Endothelial cell of umbilical vein (primary cell): ENCODE measurements around the gene RMRP. TPM values are rescaled to one million over a fixed set of nuclear protein-coding genes. Genes with fewer than 3 reads are reported as not detected.

ENCODE experiments used
- BruUV-seq: library from RNA; stranded (reverse); fragments of 400-500 nt; replicated peaks from 2 replicates; lab custom pipeline; 2021; lab: Mats Ljungman, UMichigan
- CTCF ChIA-PET: fragments of 300-600, 350-600 bp; sonication (Branson Sonifier 250); formaldehyde crosslinking; loops from one replicate; lab custom pipeline; 2021; ENCODE audit warnings: antibody characterized with exemption, inconsistent platforms; lab: Charles Lee
- POLR2A ChIA-PET: fragments of 300-600, 350-600 bp; sonication (Branson Sonifier 250); formaldehyde crosslinking; loops from one replicate; lab custom pipeline; 2021; ENCODE audit warnings: antibody characterized with exemption, inconsistent platforms; lab: Charles Lee
- DNase-seq: peaks from one replicate; pipeline ENCODE4 v3.0.0-alpha.2; 2011; ENCODE audit warnings: low read depth, low spot score
- FAIRE-seq: peaks from 2 replicates; lab custom pipeline; 2011; peaks lifted over from hg19 to GRCh38; lab: Jason Lieb, UNC
- H2AFZ ChIP-seq: 2 replicates; pipeline ENCODE4 v1.6.0; 2012; ENCODE audit warnings: low read depth, low read length, control low read depth, inconsistent platforms
- H3K27ac ChIP-seq: 2 replicates; pipeline ENCODE4 v1.5.1; 2011; ENCODE audit warnings: low read depth, mild to moderate bottlenecking, control low read depth, low read length, moderate library complexity; ENCODE audit not compliant: insufficient read depth
- H3K27me3 ChIP-seq, 2 experiments: 2 replicates each; pipeline versions ENCODE4 v1.6.0 to v1.6.1; 2011; ENCODE audit warnings: low read length in 2 of 2, mixed read lengths in 1 of 2; ENCODE audit not compliant: control insufficient read depth in 2 of 2, insufficient read depth in 2 of 2
- H3K36me3 ChIP-seq, 2 experiments: 2 replicates in 1 of 2; 3 replicates in 1 of 2; pipeline ENCODE4 v1.5.1; 2011; ENCODE audit warnings: low read length in 2 of 2, mild to moderate bottlenecking in 1 of 2, moderate library complexity in 1 of 2; ENCODE audit not compliant: control insufficient read depth in 2 of 2, insufficient read depth in 2 of 2; ENCODE audit errors: extremely low read depth in 1 of 2
- H3K4me1 ChIP-seq: 3 replicates; pipeline ENCODE4 v1.5.1; 2011; ENCODE audit warnings: mild to moderate bottlenecking, low read length; ENCODE audit not compliant: control insufficient read depth, insufficient read depth; ENCODE audit errors: extremely low read depth
- H3K4me2 ChIP-seq: 2 replicates; pipeline ENCODE4 v1.6.1; 2011; ENCODE audit warnings: low read length, control low read depth, mixed read lengths; ENCODE audit not compliant: insufficient read depth
- H3K4me3 ChIP-seq, 3 experiments: fragments of 200-600 bp in 1 of 3; sonication (generic), shearing (Covaris generic) in 1 of 3; replicated peaks in 1 of 3; 2 replicates each; pipeline ENCODE4 v1.5.1; 2011 to 2016; ENCODE audit warnings: control low read depth in 3 of 3, low read length in 3 of 3, mild to moderate bottlenecking in 2 of 3, inconsistent platforms in 1 of 3, low read depth in 1 of 3, moderate library complexity in 1 of 3; ENCODE audit not compliant: insufficient read depth in 1 of 3
- H3K79me2 ChIP-seq: 2 replicates; pipeline ENCODE4 v1.6.0; 2012; ENCODE audit warnings: low read length, inconsistent platforms; ENCODE audit not compliant: control insufficient read depth, insufficient read depth
- H3K9ac ChIP-seq: replicated peaks from 2 replicates; pipeline ENCODE3; 2011; ENCODE audit warnings: low read length, control low read depth; ENCODE audit not compliant: insufficient read depth; ENCODE audit errors: extremely low read depth
- H3K9me1 ChIP-seq: replicated peaks from 3 replicates; pipeline ENCODE4 v1.6.0; 2011; ENCODE audit warnings: mild to moderate bottlenecking, low read length; ENCODE audit not compliant: control insufficient read depth, insufficient read depth; ENCODE audit errors: extremely low read depth
- H3K9me3 ChIP-seq: replicated peaks from 2 replicates; pipeline ENCODE4 v1.5.1; 2012; ENCODE audit warnings: low read length, inconsistent platforms; ENCODE audit not compliant: control insufficient read depth, insufficient read depth
- H4K20me1 ChIP-seq: replicated peaks from 2 replicates; pipeline ENCODE3; 2011; ENCODE audit warnings: mild to moderate bottlenecking, low read length; ENCODE audit not compliant: control insufficient read depth, insufficient read depth; ENCODE audit errors: extremely low read depth
- CTCF ChIP-seq, 2 donors: IDR thresholded peaks; 1 replicate in 1 of 2; 2 replicates in 1 of 2; pipeline ENCODE4 v1.5.1; 2011; ENCODE audit warnings: low read length in 2 of 2, mild to moderate bottlenecking in 2 of 2, moderate library complexity in 2 of 2, control low read depth in 1 of 2, inconsistent platforms in 1 of 2, low read depth in 1 of 2; ENCODE audit not compliant: insufficient read depth in 1 of 2; ENCODE audit errors: extremely low read depth in 1 of 2
- FOS ChIP-seq: IDR thresholded peaks from 2 replicates; pipeline ENCODE4 v1.6.1; 2011; ENCODE audit warnings: mild to moderate bottlenecking, low read length, moderate library complexity, borderline replicate concordance; ENCODE audit not compliant: insufficient read depth
- MAX ChIP-seq: IDR thresholded peaks from 2 replicates; pipeline ENCODE4 v1.6.1; 2011; ENCODE audit not compliant: insufficient read depth, insufficient read length
- POLR2A ChIP-seq: IDR thresholded peaks from 2 replicates; pipeline ENCODE4 v1.6.1; 2012; ENCODE audit warnings: low read depth, mild to moderate bottlenecking, control low read depth, low read length
- POLR2AphosphoS5 ChIP-seq: IDR thresholded peaks from 2 replicates; pipeline ENCODE4 v1.6.1; 2012; ENCODE audit warnings: low read depth, mild to moderate bottlenecking, control low read depth, low read length, moderate library complexity; ENCODE audit not compliant: insufficient read depth
- dilution Hi-C: fragments of 300-500 bp; cut with MboI; formaldehyde crosslinking; loops from one replicate; pipeline ENCODE4 v1.15.0; 2019; ENCODE audit warnings: low sequenced_read_pairs; ENCODE audit not compliant: extremely low pct_ligation_motif_present
- intact Hi-C: fragments of 100-400 bp; cut with micrococcal nuclease; formaldehyde crosslinking; loops from one replicate; pipeline ENCODE4 v1.10.0; 2022
- polyA plus RNA-seq, 4 experiments: library from polyadenylated mRNA; depleted of rRNA in 3 of 4; stranded (reverse) in 3 of 4; unstranded in 1 of 4; fragments of >200 nt; gene quantifications; 2 replicates each; pipeline versions ENCODE4 v1.2.1 to v1.2.3, GENCODE V29; 2011 to 2012; ENCODE audit warnings: missing spikeins in 1 of 4
- total RNA-seq: library from RNA; stranded (reverse); gene quantifications from 2 replicates; pipeline ENCODE4 v1.2.3, GENCODE V29; 2021

RMRP gene
- total and polyA plus RNA-seq, 2 donors (not counting 3 experiments of a cell fraction or from before 2014, with no cell fraction given) = 19,118 TPM; not detected in 1

DNA sequence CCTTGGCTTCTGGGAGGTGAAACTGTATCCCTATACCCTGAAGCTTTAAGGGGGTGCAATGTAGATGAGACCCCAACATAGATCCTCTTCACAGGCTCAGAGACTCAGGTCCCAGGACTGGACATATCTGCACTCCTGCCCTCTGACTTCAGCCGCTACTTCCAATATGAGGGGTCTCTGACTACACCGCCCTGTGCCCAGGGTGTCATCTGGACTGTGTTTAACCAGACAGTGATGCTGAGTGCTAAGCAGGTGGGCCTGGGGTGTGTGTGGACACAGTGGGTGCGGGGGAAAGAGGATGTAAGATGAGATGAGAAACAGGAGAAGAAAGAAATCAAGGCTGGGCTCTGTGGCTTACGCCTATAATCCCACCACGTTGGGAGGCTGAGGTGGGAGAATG is 21.3 kb upstream of the RMRP start:
- Histone ChIP-seq H3K9me1 (no peaks in the 10 kb centered on the region), H2AFZ (no peak overlapping the region), H3K27me3 (peaks cover 3 to 8% of the 10 kb centered on the region in 2 experiments), H4K20me1 (no peaks in the 10 kb centered on the region), H3K79me2 (no peaks in the 10 kb centered on the region), H3K4me1 (peaks cover 5% of the 10 kb centered on the region), H3K4me2 (no peak overlapping the region), H3K9me3 (no peaks in the 10 kb centered on the region), H3K36me3 (peaks cover 2 to 13% of the 10 kb centered on the region in 2 experiments), H3K4me3 (no peak overlapping the region), H3K9ac (no peak overlapping the region), H3K27ac (no peak overlapping the region)
- intact Hi-C loops (no loop called here), dilution Hi-C loops (no loop called here)
- no peak for TF ChIP-seq CTCF (IDR thresholded peaks at IDR 0.05; ENCODE audit: extremely low read depth in 1 of 2, insufficient read depth in 1 of 2, low read depth in 1 of 2, low read length in 2 of 2)
- no peak for TF ChIP-seq MAX
- TF ChIP-seq POLR2AphosphoS5 = no peak
- no peak for TF ChIP-seq POLR2A
- TF ChIP-seq FOS = no peak
- POLR2A ChIA-PET = interaction anchor here (0.6 kb wide), 1 partner anchor 62 kb away, joined by 3 read pairs; no protein-coding TSS in a partner anchor
- no TSS peak for BruUV-seq
- CTCF ChIA-PET = interaction anchor here (1.7 to 1.8 kb wide), 2 partner anchors 10 to 18 kb away, joined by 6 to 9 read pairs; no protein-coding TSS in a partner anchor
- FAIRE-seq (no peak), DNase-seq (no peak)
